Umbilical cord (tissue), 2 donors: ENCODE data around the gene CCRL2. TPM values are rescaled to one million over a fixed set of nuclear protein-coding genes. Genes with fewer than 3 reads are reported as not detected.
"Not testable (repeated sequence)": the region's sequence is repeated elsewhere in the genome, so short reads cannot be mapped to it uniquely, and the experiment has no call there.

ENCODE experiments used
- DNase-seq: peaks from one replicate; pipeline ENCODE4 v3.0.0-alpha.2; 2015; ENCODE audit warnings: low spot score
- total RNA-seq: library from RNA; depleted of rRNA; stranded (reverse); fragments of >200 nt; gene quantifications from one replicate; pipeline ENCODE4 v1.2.3, GENCODE V29; 2014; ENCODE audit warnings: low replicate concordance; ENCODE audit not compliant: insufficient read depth

Gene CCRL2
- total RNA-seq, 1 donor from 2014 or later: 1.4 TPM

GRCh38 chr3:46405301-46406019, 1.6 kb upstream of the CCRL2 start:
- DNase-seq: peak; percentile 34

DNA sequence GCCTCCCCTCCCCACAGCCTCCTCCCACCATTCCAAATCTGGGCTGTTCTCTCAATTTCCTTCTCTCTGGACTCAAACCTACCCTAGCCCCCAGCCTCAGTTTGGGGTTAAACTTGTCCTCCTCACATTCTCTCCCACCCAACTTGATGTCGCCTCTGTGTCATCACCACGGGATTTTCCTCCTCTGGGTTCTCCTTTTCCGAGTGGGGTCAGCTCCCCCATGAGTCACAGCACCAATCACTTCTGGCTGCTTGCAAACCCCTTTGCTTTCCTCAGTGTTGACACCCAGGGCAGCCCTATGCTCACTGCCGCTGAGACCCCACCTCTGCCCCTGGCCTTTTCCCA, 644 bp upstream of the CCRL2 start:
- DNase-seq: no peak

GRCh38 chr3:46407970-46408369, 911 bp downstream of the CCRL2 start:
- DNase-seq: no peak

DNA sequence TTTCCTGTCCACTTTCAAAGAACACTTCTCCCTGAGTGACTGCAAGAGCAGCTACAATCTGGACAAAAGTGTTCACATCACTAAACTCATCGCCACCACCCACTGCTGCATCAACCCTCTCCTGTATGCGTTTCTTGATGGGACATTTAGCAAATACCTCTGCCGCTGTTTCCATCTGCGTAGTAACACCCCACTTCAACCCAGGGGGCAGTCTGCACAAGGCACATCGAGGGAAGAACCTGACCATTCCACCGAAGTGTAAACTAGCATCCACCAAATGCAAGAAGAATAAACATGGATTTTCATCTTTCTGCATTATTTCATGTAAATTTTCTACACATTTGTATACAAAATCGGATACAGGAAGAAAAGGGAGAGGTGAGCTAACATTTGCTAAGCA, 1.8 kb downstream of the CCRL2 start:
- DNase-seq: no peak

- no peak for DNase-seq
Observed at GRCh38 chr3:46409739-46410489, 2.9 kb downstream of the CCRL2 start.

- DNase-seq: no peak
Observed at GRCh38 chr3:46410669-46411068, 3.6 kb downstream of the CCRL2 start.

- no peak for DNase-seq
Observed at GRCh38 chr3:46411271-46411670, 4.2 kb downstream of the CCRL2 start.

DNA sequence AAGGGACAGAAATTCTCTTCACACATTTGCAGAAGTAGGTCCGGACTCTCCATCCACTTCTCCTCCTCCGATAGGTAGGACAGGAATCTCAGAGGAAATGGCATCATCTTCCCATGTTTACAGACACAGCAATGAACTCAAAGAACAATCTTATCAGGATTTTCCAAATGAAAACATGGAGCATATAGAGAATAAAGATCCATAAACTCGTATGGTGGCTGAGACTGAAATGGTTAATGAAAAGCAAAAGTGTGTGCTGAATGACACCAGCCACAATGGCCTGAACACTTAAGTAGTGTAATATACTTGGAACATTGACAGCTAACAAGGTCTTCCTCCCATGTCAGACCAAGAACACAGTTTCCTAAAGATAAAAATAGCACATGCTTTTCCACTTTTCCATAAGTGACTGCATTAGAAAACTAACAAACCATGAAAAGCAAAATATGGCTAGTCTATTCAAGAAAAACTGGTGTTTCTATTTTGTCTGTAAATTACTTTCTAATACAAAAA, 5.8 kb downstream of the CCRL2 start:
- no peak for DNase-seq

- DNase-seq: no peak
Observed at GRCh38 chr3:46413951-46414350, 6.9 kb downstream of the CCRL2 start.

- no peak for DNase-seq
Observed at GRCh38 chr3:46414739-46415138, 7.7 kb downstream of the CCRL2 start.

DNA sequence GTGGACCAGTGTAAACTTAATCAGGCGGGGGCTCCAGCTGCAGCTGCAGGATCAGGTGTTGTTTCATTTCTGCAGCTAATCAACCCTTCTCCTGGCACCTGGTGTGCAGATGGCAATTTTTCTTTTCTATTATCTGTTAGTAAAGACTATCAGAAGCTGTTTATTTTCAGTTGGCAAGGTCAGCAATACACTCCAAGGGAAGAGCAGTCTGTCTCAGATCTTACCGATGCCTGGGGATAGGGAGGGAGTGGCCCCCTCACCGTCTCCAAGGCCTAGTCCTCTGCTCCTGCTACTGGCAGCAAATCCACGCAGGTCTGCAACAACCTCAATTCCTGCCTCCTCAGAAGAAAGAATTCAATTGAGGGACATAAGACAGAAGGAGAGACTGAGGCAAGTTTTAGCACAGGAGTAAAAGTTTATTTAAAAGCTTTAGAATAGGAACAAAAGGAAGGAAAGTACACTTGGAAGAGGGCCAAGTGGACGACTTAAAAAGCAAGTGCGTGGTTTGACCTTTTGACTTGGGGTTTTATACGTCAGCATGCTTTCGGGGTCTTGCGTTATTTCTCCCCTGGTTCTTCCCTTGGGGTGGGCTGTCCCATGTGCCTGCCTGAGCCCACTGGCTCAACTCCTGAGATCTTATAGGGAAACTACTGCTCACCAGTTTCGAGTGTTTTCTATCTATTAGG, 9.2 kb downstream of the CCRL2 start:
- DNase-seq: no peak

DNA sequence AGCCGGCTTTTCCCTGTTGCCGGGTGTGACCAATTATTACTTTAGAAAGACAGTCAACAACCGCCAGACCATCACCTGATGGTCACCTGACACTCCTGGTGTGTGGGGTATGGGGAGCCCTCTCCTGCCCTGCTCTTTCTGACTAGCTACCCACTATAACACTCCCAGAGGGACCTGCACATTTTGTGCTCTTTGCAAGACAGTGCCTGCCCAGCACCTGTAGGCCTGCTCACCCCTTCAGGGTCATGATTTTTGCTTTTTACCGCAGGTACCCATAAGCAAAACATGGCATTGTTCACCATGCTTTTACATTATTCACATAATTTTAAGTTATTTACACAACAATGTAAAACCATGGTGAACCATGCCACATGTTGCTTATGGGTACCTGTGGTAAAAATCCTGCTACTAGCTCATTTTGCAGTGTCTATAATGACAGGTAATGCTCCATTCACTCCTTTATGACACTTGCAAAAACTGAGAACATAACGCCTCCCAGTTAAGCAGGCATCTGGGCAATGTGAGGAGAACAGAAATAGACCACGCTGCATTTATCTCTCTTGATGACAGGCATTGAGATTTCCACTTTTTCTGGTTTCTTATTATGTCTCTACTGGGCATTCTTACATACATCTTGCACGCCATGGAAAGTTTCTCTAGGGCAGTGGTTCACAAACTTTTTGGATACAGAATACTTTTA, 9.9 kb downstream of the CCRL2 start:
- DNase-seq: no peak

DNA sequence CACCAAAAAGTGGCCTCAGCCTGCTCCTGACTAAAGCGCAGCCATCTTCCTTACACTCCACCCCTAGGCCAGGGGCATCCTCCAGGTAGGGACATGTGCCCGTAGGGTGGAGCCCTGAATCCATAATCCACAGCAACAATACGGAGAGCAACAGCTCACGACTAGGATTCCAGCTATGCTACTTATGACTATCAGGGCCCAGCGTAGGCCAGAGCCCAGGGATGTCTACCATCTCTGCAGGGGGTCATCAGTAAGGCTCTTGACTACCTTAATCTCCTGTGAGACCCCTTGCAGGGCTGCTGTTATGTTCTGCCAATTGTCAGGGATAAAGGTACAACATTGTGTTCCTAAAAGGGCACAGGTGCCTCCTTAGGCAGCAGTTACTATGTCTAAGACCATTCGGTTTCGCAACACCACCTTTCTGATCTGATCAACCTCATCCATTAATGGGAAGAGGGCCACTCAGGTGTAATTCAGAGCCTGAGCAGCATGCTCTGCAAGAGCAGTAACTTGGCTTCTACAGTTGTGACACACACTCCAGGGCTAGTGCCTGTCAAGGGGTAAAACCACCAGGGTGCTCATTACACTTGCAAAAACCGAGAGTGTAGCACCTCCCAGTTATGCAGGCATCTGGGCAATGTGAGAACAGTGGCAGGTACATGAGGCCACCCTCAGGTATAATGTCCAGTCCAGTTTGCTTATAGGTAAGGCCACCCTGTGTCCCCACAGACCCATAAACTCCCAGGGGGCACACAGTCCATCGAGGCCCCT, 11.0 kb downstream of the CCRL2 start:
- DNase-seq: no peak

DNA sequence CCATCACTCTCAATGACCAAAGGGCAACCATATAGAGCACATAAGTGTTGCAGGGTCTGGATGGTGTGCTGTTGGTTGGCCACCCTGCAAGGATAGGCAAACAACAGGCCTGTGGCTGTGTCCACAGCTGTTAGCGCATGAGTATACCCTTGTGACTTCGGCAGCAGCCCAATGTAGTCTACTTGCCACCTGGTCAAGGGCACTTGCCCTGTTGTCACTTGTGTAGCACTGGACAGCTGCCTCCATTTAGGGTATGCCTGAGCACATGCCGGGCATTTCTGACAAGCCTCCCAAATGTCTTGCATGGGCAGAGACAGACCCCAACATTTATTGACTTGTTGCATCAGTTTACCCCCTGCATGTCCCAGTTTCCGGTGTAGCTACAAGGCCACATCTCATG, 12.8 kb downstream of the CCRL2 start:
- DNase-seq: no peak

- DNase-seq: no peak
Observed at GRCh38 chr3:46420931-46421330, 13.9 kb downstream of the CCRL2 start.

DNA sequence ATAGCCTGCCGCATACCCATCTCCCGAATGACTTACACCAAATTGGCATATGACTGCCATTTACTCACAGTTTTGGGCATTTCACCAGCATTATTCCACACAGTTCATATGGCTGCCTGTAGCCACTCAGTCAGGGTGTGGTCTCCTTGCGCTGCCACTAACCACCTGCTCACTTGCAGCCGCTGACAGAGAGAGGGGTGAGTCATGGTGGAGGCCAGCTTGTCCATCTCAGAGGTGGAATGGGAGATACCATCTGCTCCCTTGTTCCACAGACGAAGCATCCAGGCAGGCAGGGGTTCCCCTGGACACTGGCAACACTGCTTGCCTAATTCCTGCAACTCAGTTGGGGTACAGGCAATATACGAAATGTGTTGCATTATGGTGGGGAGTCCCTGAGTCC, 15.6 kb downstream of the CCRL2 start:
- no peak for DNase-seq

GRCh38 chr3:46423588-46423987, 16.5 kb downstream of the CCRL2 start:
- DNase-seq: no peak

DNA sequence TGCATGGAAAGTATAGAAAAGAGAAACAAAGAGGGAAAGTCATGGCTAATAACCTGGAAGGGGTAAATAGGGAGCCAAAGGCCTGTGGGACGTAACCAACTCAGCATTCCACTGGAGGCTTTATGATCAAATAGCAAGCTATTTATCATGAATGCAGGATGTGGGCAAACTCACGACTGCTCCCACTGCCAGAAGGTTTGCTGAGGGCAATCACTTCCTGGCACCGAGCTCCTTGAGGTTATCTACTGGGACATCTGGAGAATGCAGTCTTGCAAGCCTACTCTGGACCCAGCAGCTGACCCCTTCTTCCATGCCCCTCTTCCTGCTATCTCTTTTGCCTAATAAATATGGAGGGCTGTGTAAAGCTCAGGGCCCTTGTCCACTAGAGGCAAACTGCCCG, 19.4 kb downstream of the CCRL2 start:
- DNase-seq: not testable (repeated sequence)

DNA sequence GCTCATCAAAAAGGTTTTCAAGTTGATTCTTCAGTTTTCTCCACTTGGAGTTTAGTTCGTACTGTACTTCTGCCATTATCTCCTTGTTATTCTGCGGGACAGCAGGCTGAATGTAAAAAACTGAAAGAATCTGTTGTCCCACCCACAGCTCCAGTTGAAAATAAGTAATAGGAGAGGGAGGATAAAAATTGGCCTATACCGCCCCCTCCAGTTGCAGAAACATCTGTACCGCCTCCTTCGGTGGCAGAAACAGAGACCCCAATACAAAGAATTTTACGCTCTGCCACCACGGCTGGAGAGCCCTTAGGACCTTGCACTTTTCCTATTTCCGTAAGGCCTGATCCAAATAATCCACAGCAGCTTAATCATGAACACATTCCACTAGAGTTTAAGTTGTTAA, 20.3 kb downstream of the CCRL2 start:
- not testable (repeated sequence) for DNase-seq

- peak; percentile 36 for DNase-seq
Observed at GRCh38 chr3:46427916-46428833, 21.1 kb downstream of the CCRL2 start.
